ACC112 (cell line): Measurements from ENCODE around the gene P2RX7.
"Not testable (repeated sequence)": the region's sequence is repeated elsewhere in the genome, so short reads cannot be mapped to it uniquely, and the experiment has no call there.

Experiments used
- H2AFZ ChIP-seq: fragments of 200-600 bp; sonication (generic); one replicate; pipeline ENCODE4 v1.6.0; 2017; ENCODE audit warnings: antibody characterized with exemption, low read length; ENCODE audit not compliant: unreplicated experiment
- H3K27ac ChIP-seq: fragments of 200-600 bp; sonication (generic); 2 replicates; pipeline ENCODE4 v1.5.1; 2014; ENCODE audit warnings: low read depth, mild to moderate bottlenecking, antibody characterized with exemption, low read length, moderate library complexity
- H3K27me3 ChIP-seq: fragments of 200-600 bp; sonication (generic); 2 replicates; pipeline ENCODE4 v1.6.1; 2014; ENCODE audit warnings: mild to moderate bottlenecking, antibody characterized with exemption, low read length, moderate library complexity, mixed read lengths; ENCODE audit not compliant: insufficient read depth
- H3K36me3 ChIP-seq: fragments of 200-600 bp; sonication (generic); 2 replicates; pipeline ENCODE4 v1.6.1; 2016; ENCODE audit warnings: mild to moderate bottlenecking, antibody characterized with exemption, low read length, moderate library complexity, mixed read lengths; ENCODE audit not compliant: insufficient read depth
- H3K4me1 ChIP-seq: fragments of 200-600 bp; sonication (generic); one replicate; pipeline ENCODE4 v1.6.1; 2016; ENCODE audit warnings: low read length, mixed read lengths; ENCODE audit not compliant: insufficient read depth, unreplicated experiment, control insufficient read depth
- H3K4me3 ChIP-seq: fragments of 200-600 bp; sonication (generic); 2 replicates; pipeline ENCODE4 v1.5.1; 2014; ENCODE audit warnings: mild to moderate bottlenecking, low read depth, low read length
- H3K79me2 ChIP-seq: fragments of 200-600 bp; sonication (generic); one replicate; pipeline ENCODE4 v1.6.0; 2016; ENCODE audit warnings: low read length; ENCODE audit not compliant: control insufficient read depth, unreplicated experiment, insufficient read depth

The P2RX7 gene

DNA sequence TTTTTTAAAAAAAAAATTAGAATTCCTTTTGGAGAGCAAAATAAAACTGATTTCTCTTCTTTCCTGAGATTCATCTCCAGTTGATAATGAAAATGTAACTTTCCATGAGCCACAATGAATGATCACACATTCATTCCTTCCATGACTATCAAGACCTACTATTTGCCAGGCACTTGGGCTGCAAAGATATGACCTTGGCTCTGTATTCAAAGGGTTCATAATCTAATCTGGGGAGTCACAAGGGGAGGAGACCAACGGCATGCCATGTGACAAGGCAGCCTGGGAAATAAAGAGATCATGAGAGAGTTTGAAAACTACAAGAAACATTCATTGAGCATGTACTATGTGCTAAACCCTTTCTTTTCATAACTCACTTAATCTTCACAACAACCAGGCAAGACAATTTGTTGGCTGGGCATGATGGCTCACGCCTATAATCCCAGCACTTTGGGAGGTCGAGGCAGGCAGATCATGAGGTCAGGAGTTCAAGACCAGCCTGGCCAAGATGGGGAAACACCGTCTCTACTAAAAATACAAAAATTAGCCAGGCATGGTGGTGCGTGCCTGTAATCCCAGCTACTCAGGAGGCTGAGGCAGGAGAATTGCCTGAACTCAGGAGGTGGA lies 26.2 kb downstream of the P2RX7 start:
- not testable (repeated sequence) for H2AFZ ChIP-seq, H3K79me2 ChIP-seq, H3K4me3 ChIP-seq, H3K4me1 ChIP-seq, H3K27ac ChIP-seq, H3K36me3 ChIP-seq
- H3K27me3 ChIP-seq, result peaks cover 12% of the 10 kb centered on the region; the same call in 1 of the 2 replicates

DNA sequence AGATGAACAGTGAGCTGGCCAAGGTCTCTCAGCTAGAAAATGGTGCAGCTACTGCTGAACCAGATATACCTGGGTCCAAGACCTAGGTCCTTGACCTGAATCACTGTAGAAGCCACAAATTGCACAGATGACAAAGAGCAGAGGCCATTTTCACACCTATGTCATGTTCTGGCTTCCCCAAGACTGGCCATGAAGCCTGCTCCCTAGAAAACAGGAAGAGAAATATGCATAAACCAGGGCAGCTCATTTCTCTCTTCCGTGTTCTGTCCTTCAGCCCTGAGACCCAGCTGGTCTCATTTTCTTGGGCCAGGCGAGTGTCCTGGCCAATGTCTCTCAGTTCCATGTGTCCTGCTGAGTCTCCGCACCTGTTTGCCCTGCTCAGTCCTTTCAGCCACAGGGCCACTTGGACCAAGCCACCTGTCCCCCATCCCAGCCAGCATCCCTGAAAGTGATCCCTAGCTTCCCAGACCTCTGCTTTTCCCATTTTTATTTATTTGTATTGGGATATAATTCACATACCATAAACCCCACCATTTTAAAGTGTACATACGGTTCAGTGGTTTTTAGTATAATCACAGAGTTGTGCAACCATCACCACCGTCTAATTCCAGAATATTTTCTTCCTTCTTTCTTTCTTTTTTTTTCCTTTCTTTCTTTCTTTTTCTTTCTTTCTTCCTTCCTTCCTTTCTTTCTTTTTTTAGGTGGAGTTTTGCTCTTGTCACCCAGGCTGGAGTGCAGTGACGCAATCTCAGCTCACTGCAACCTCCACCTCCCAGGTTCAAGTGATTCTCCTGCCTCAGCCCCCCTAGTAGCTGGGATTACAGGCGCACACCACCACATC lies 27.0 kb downstream of the P2RX7 start:
- Histone ChIP-seq H3K36me3 (no peaks in the 10 kb centered on the region), H3K79me2 (no peaks in the 10 kb centered on the region), H2AFZ (no peak overlapping the region), H3K27ac (no peak overlapping the region), H3K27me3 (peaks cover 12% of the 10 kb centered on the region; the same call in 1 of the 2 replicates), H3K4me1 (no peaks in the 10 kb centered on the region), H3K4me3 (no peak overlapping the region)

DNA sequence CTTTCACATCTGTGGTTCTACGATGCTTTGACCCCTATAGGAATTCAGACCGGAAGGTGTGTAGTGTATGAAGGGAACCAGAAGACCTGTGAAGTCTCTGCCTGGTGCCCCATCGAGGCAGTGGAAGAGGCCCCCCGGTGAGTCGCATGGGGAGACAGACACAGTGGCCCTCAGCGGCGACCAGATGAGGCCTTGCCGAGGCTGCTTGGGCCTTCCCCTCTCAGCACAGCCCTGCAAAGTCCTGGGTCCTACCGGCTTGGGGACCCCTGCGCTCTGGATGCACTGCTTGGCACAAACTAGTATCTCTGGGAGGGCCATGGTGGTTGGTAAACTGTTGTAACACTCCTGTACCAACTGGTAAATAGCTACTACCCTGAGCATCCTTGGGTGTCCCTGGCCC lies 29.7 kb downstream of the P2RX7 start:
- H3K27ac ChIP-seq, result no peak overlapping the region
- H3K36me3 ChIP-seq, result no peaks in the 10 kb centered on the region
- no peak overlapping the region for H3K4me3 ChIP-seq
- no peak overlapping the region for H2AFZ ChIP-seq
- H3K4me1 ChIP-seq, result no peaks in the 10 kb centered on the region
- no peaks in the 10 kb centered on the region for H3K79me2 ChIP-seq
- H3K27me3 ChIP-seq, result peaks cover 9% of the 10 kb centered on the region; the same call in 1 of the 2 replicates

DNA sequence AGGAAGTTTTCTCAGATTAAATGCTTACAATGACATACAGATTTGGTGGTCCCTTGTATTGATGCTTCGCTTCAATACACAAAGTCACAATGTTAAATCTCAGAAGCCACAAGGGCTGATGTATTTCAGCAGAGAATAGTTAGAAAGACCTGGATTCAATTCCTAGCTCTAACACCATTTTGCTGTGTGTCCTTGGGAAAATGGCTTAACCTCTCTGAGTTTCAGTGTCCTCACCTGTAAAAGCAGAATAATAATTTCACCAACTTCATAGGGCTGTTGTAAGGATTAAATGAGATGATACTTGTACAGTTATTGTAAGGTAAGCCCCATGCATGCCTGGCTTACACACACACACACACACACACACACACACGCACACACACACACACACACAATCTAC lies 30.3 kb downstream of the P2RX7 start:
- peaks cover 4% of the 10 kb centered on the region; the same call in 1 of the 2 replicates for H3K27me3 ChIP-seq
- no peak overlapping the region for H2AFZ ChIP-seq
- H3K36me3 ChIP-seq, result no peaks in the 10 kb centered on the region
- no peaks in the 10 kb centered on the region for H3K4me1 ChIP-seq
- H3K4me3 ChIP-seq, result no peak overlapping the region
- no peaks in the 10 kb centered on the region for H3K79me2 ChIP-seq
- H3K27ac ChIP-seq, result no peak overlapping the region

DNA sequence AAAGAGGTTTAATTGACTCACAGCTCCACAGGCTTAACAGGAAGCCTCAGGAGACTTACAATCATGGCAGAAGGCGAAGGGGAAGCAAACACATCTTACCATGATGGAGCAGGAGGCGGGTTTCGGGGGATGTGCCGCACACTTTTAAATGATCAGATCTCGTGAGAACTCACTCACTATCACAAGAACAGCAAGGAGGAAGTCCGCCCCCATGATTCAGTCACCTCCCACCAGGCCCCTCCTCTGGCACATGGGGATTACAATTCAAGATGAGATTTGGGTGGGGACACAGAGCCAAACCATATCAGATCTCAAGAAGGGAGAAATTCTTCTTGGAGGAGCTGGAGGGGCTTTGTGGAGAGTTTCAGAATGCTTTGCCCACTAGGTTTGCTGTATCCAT lies 32.2 kb downstream of the P2RX7 start:
- not testable (repeated sequence) for H3K36me3 ChIP-seq, H3K27me3 ChIP-seq, H3K27ac ChIP-seq, H3K4me1 ChIP-seq, H3K4me3 ChIP-seq, H3K79me2 ChIP-seq, H2AFZ ChIP-seq

DNA sequence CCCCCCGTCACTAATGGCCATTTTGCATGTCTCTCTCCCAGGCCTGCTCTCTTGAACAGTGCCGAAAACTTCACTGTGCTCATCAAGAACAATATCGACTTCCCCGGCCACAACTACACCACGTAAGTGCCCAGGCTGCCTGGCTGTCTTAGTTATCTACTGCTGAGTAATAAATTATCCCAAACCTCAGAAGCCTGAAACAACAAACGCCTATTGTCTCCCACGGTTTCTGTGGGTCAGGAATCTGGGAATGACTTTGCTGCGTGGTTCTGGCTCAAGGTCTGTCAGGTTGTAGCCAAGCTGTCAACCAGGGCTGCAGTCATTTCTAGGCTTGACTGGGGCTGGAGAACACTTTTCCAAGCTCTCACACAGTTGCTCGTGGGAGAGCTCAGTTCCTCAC lies 32.6 kb downstream of the P2RX7 start:
- Histone ChIP-seq H3K27me3 (no peaks in the 10 kb centered on the region), H3K36me3 (no peaks in the 10 kb centered on the region), H3K4me3 (no peak overlapping the region), H3K27ac (no peak overlapping the region), H3K79me2 (no peaks in the 10 kb centered on the region), H2AFZ (no peak overlapping the region), H3K4me1 (no peaks in the 10 kb centered on the region)

DNA sequence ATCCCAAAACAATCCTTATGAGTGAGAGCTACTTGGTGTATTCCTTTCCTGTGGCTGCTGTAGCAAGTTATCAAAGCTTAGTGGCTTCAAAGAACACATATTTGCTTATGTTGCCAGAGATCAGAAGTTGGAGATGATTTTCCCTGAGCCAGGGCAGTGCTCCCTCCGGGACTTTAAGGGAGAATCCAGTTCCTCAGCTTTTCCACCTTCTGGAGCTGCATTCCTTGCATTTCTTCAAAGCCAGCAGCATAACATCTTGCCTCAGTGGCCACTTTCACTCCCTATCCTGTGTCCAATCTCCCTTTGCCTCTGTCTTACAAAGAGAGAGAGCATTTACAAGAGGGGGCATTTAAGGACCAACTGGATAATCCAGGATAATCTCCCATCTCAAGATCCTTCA lies 33.7 kb downstream of the P2RX7 start:
- Histone ChIP-seq H3K36me3 (no peaks in the 10 kb centered on the region), H2AFZ (no peak overlapping the region), H3K4me1 (peaks cover 6% of the 10 kb centered on the region), H3K79me2 (no peaks in the 10 kb centered on the region), H3K27me3 (no peaks in the 10 kb centered on the region), H3K27ac (no peak overlapping the region), H3K4me3 (no peak overlapping the region)

DNA sequence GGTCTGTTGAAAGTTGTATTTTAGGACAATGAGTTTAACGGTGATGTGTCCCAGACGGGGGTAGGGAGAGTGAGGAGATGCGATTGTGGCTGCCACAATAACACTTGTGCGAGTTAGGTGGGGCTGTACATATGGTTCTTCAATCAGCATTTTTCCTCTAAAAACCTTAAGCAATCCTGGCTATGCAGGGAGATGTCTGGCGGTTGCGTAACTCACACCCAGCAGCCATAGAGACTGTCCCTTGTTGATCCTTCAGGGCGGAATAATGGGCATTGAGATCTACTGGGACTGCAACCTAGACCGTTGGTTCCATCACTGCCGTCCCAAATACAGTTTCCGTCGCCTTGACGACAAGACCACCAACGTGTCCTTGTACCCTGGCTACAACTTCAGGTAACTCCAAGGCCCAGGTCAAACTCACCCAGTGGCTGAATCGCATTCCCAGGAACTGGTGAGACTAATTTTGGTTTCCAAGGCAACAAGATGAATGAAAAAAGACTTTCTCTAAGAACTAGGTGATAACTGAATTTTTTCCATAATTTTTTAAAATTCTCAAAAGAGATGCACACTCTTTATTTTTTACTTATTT lies 34.6 kb downstream of the P2RX7 start:
- Histone ChIP-seq H2AFZ (no peak overlapping the region), H3K79me2 (no peaks in the 10 kb centered on the region), H3K27ac (no peak overlapping the region), H3K4me1 (peaks cover 6% of the 10 kb centered on the region), H3K4me3 (no peak overlapping the region), H3K27me3 (no peaks in the 10 kb centered on the region), H3K36me3 (no peaks in the 10 kb centered on the region)

DNA sequence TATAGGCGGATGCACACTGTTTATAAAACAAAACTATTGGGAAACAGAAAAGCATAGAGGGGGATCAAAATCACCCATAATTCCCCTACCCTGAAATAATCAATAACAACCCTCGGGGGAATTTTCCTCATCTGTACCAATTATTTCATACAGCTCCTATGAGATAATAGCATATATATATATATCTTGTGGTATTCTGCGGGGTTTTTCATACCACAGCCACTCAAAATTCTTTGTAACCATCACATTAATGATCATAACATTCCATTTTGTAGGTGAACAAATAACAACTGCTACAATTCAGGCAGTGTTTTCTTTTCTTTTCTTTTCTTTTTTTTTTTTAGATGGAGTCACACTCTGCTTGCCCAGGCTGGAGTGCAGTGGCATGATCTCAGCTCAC lies 35.3 kb downstream of the P2RX7 start:
- Histone ChIP-seq H3K27me3 (no peaks in the 10 kb centered on the region), H3K79me2 (no peaks in the 10 kb centered on the region), H3K4me3 (no peak overlapping the region), H3K4me1 (peaks cover 6% of the 10 kb centered on the region), H2AFZ (no peak overlapping the region), H3K27ac (no peak overlapping the region), H3K36me3 (no peaks in the 10 kb centered on the region)

DNA sequence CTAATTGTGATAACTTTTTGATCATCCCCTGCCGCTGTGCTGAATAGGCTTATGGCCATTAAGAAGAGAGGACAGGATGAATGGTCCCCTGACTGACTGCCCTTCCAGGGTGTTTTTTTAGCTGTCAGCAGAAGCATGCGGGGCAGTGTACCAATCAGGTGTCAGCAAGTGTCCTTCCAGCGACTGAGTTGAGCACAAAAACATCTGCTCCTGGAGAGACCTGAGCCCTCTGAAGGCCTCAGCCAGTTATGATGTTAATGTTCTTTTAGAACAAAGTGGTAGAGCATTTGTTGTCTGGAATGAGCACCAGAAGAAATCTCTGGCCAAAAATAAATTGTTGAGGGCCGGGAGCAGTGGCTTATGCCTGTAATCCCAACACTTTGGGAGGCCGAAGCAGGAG lies 37.5 kb downstream of the P2RX7 start:
- H3K27ac ChIP-seq, result no peak overlapping the region
- H2AFZ ChIP-seq, result no peak overlapping the region
- H3K27me3 ChIP-seq, result no peaks in the 10 kb centered on the region
- H3K36me3 ChIP-seq, result no peaks in the 10 kb centered on the region
- no peaks in the 10 kb centered on the region for H3K79me2 ChIP-seq
- H3K4me1 ChIP-seq, result peaks cover 6% of the 10 kb centered on the region
- no peak overlapping the region for H3K4me3 ChIP-seq
